Ammon's horn (tissue), 1 donor: ENCODE results near the gene TMEM94.

Source experiments
- DNase-seq: peaks from one replicate; pipeline ENCODE4 v3.0.0-alpha.2; 2016; ENCODE audit warnings: low spot score

TMEM94 gene

DNA sequence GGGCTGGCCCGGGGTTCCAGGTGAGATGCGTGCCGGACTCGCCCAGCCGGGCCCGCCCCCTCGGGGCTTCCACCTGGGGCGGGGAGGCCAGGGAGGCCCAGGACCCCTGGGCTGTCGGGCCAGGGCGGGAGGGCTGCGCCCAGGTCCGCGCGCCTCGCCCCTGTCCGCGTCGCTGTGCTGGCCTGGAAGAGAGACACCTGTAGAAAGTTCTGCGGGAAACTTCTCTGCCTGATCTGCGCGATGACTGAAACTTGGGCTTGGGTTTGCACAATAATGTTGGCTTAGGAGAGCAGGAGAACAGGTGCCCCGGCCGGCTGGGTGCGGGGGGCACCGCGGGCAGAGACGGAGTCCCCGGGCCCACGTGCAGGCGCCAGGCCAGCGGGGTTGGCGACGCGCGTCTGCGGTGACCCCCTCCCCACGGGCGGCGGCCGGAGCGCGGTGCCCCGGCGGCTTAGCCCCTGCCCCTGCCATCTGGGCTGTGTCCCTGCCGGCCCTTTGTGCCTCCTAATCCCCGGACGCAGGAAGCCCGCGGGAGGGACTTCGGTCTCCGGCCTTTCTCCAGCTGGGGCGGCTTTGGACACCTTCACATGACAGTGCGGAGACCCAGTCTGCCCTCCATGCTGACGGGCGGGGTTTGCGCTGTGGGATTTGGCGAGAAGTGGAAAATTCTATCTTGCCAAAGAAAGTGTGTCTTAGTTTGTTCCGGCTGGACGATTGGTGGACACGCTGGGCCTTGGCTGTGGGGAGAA lies 69.5 kb downstream of the TMEM94 start:
- no peak for DNase-seq

DNA sequence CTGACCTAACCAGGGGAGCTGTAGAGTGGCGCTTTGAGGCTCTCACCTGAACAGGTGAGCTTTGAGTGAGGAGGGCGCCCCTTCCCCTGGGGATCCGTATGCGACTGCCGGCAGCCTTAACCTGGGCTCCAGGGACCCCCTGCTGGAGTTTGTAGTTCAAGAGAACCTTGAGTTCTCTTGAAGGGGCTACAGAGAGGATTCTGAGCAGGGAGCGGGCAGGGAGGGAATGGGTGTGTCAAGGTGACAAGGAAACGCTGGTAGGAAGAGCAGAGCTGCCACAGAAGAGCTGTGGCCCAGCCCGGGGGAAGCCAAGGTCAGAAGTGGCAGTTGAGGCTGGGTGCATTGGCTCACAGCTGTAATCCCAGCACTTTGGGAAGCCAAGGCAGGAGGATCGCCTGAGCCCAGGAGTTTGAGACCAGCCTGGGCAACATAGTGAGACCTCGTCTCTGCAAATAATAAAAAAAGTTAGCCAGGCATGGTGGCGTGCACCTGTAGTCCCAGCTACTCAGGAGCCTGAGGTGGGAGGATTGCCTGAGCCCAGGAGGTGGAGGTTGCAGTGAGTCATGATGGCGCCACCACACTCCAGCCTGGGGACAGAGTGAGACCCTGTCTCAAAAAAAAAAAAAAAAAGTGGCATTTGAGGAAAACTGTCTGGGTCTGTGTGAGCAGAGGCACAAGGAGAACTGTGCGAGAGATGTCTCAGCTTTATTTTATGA lies 70.3 kb downstream of the TMEM94 start:
- DNase-seq: no peak

DNA sequence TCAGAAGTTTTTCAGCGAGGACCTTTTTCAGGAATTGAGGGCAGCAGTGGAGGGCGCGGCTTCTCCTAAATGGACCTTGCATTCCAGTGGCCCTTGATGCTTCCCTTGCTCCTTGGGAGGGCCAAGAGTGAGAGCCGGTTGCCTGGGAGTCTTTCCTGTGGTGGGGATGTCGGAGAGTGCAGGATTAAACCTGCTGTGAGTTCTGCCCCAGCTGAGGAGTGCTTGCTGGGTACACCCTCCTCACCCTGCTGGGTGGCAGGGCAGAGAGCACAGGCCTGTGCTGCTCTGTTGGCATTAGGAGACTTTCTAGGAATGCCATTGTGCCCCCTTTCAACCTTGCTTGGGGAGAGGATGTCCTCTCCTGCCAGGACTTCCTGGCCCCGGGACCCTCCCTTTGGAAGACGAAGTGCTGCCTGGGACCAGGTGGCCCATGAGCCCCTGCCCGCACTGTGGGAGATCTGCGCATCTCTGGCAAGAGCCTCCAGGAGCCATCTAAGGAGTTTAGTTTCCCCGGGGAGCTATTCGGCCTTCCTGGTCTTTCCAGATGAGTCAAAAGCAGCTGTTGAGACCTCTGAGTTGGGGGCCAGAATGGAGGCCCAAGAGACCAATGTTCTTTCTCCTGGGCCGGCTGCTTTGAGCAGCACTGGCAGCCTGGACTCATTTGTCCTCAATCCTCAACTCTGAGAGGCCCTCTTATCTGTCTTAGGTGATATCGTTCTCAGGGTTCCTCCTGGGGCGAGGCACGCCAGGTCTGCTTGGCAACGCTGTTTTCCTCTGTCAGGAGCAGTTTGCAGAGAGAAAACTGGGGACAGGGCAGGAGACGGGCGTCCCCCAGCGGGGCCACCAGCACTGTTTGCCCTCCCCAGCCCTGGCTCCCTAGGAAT lies 74.6 kb downstream of the TMEM94 start:
- DNase-seq: no peak

DNA sequence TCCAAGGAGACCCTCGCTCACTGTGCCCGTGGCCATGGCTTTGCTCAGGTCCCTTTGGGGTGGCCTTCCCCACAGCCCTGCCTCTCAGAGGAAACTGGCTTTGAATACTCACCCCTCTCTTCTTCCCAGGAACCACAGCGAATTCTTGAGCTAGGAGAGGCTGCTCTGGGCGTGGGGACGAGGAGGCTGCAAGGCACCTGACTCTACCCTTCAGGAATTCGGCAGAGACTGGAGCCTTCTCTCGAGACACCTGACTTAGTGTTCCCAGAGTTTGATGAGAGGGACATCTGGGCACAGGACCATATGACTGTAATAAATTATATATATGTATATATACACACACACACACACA lies 75.3 kb downstream of the TMEM94 start:
- DNase-seq: no peak

DNA sequence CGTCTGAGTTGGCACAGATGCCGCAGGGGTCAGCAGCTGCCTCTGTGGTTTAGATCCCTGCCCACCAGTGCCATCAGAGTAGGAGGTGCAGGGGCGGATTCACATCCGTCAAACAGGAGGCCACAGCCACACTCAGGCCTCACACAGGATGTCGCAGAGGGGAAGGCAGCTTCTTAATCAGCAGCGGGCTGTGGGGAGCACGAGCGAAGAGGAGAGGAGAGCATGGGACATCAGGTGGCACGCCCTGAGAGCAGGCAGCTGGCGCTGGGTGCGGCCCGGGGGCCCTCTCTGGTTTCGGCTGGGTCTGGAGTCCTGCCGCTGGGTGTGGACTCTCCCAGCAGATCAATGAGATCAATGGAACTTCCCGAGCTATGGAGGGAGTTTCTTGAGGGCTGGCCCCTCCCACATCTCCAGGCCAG lies 78.7 kb downstream of the TMEM94 start:
- no peak for DNase-seq

DNA sequence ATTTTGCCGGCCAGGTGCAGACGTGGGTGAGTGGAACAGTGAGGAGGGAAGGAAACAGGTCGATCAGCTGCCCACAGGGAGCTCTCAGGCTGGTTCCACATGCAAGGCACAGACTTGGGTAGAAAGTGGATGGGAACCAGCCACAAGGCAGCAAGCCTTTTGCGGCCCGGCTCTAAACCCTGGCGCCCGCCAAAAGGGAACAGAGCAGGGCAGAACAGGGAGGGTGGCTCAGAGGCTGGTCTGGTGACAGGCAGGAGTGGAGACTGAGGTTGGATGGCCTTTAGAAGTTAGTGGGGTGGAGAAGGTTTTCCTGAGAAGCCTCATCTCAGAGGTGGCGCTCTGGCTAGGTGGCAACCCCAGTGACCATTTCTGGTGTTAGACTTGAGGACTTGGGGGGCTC lies 79.4 kb downstream of the TMEM94 start:
- no peak for DNase-seq

DNA sequence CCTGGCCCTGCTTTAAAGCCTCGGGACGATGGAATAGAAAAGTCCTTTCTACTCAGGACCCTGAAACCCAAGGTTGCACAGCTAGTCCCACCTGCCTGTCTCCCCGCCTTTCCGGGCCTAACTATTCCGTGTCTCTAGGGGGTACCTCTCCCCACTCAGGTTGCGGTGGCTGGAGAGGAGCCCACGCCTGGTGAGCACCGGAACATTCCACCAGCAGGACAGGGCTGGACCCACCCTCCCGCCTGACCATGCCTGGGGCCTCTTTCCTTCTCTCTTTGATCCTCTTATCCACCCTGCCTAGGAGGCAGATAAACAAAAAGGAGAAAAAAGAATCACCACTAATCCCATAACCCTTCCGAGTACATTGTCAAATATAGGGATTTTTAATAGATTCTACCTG lies 79.9 kb downstream of the TMEM94 start:
- DNase-seq: no peak

DNA sequence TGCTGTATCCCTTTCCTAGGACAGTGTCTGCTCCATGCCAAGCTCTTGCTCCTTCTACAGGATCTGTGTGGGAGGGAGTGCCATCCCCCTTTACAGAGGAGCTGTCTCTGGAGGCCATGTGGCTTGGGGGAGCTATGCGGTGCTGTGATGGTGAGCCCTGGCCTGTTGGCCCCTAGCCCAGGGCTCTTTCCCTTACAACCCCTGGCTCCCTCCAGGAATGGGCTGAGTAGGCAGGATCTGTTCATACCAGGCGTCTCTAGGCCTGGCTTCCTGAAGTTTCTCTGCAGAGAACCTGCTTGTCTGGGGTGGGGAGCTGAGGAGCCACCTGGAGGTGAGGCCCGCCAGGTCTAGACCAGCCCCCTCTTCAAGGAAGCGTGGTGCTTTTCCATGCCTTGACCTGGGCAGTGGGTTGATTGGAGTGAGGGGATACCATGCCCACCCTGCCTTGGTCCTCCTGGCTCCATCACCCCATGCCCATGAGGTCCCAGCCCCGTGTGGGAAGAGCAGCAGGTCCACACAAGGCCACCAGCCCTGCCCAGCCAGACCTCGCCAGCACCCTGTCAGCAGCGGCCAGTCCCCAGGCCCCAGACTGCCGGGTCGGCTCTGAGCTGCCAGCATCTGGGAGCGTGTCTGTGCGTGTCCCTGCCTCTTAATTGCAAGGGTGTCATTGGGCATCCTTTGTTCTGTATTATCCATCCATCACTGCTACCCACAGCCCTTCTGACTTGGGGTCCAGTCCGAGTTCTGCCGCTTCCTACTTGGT lies 83.7 kb downstream of the TMEM94 start:
- no peak for DNase-seq

DNA sequence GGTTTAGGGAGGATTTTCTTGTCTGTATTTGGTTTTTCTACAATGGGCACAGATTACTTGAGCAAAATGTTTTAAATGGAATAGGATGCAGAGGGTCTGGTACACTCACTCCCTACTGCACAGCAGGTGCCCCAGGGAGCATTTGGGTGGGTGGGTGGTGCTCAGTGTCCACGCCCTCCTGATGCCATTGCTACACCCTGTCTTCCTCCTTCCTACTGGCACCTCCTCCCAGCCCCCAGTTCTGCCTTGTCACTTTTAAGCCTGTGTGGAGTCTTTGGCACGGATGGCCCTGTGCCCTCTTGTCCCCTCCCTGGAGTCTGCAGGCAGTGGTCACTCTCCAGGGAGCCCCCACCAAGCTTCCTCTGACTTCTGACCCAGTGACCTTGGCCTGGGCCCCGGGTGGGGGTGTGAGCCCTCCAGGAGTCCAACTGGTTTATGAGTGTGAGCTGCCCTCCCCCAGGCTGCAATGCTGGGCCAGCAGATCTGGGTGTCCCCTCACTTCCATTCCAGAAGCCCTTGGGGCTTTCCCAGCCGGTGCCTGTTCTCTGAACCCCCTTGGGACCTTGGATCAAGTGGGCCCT lies 84.6 kb downstream of the TMEM94 start:
- DNase-seq: no peak

DNA sequence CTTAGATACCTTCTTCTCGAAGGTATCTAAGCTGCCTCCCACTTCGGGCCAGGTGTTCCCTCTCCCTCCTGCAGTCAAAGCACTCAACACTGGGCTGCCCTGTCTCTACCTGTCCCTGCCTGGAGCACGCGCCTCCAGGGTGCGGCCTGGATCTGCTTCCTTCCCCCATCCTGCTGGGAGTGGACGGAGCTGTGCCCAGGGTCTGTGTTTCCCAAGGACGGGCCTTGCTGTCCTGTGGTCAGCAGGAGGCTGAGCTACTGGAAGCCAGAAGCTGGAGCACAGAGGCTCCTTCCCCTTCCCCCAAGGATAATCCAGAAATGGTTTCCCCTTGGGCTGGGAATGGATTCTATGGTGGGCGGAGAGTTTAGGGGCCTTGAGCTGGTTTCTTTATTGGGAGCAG lies 85.8 kb downstream of the TMEM94 start:
- no peak for DNase-seq

DNA sequence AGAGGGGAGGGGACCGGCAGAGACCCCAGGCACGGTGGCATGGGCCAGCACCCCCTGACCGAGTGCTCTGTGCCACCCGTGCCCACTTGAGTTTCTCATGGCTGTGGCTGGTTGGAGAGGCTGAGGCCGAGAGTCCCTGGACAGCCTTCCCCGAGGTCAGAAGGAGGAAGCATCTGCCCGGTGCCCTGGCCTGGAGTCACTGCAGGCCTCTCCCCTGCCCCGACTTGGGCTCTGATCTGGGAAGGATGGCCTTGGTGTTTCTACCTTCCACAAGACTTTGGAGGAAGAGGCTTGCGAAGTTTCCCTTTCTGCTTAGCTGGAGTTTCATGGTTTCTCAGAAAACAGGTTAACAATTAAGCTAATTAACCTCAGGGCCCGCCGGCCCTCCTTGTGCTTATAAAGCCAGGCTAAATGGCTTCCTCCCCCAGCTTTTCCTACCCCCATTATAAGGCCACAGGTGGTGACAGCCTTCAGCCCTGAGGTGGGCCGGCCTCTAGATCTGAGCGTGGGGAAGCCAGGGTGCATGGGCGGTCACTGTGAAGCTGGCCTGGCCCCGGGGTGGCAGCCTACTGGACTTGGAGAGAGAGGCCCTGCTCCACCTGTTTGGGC lies 86.4 kb downstream of the TMEM94 start:
- no peak for DNase-seq

DNA sequence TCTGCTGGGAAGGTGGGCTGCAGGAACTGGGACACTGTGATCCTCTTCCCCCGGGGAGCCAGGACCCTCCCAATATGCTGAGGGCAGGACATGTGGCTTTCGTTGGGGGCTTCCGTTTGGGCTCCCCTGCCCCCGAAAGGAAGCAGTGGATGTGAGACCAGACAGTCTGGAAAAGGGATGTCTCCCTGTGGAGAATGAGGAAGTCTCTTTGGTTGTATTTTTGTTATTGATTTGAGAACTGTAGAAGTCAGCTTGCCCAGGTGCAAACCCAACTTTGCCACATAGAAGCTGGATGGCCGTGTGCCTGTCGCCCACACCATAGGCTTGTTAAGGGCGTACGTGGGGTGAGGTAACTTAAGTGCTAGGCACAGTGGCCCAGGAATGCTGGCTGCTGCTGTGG lies 87.8 kb downstream of the TMEM94 start:
- DNase-seq: no peak

DNA sequence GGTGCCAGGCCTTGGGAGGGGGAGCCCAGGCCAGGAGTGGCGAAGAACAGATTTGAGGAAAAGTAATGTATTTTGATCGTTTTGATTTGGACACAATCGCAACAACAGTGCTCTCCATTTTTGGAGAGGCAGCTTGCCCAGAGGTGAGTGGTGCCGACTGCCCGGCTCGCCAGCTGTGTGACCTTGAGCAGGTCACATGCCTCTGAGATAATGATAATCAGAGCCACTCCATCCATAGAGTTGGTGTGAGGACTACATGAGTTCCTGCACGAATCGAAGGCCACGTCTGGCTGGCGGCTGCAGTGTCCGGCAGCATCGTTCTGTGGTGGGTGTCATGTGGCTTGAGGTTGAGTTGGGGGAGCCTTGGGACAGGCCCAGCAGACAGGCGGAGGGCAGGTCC lies 89.7 kb downstream of the TMEM94 start:
- DNase-seq: no peak

DNA sequence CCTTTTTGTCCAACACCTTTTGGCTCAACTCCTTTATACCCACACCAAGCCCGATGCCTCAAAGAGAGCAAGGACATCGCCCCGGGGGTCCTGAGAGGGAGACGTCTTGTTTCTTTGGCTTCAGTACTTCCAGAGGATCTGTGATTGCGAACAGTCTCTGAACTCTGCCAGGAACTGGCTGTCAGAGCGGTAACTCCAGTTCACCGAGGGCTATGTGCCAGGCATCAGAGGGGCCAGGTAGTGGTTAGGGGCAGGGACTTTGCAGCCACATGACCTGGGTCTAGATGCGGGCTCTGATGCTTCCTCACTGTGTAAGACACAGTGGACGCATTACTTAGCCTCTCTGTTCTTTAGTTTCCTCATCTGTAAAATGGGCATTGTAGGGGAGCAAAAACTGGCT lies 90.7 kb downstream of the TMEM94 start:
- no peak for DNase-seq

DNA sequence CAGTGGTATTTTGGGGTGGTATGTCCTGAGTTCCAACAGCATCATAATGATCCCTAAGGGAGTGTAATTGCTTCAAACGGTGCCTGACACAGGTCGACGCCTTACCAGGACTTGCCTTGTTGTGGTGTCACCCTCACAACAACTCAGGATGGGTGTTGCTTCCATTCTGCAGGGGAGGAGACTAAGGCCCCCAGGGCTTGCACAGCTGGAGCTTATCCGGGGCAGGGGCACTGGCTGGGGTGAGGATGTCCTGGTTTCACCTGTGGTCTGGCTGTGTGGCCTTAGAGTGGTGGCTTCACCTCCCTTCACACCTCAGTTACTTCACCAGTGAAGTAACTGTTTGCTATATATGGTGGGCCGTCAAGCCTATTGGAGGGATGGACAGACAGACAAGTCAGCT lies 92.4 kb downstream of the TMEM94 start:
- no peak for DNase-seq
